Esophagus (tissue), 2 donors: ENCODE measurements around the gene CACNA1I. TPM values are rescaled to one million over a fixed set of nuclear protein-coding genes. Genes with fewer than 3 reads are reported as not detected.
"Not testable (repeated sequence)": the region's sequence is repeated elsewhere in the genome, so short reads cannot be mapped to it uniquely, and the experiment has no call there.

ENCODE experiments used
- H3K27ac ChIP-seq, 2 donors: one replicate each; pipeline ENCODE4 v1.5.1; 2013; ENCODE audit warnings: low read depth in 2 of 2, mild to moderate bottlenecking in 2 of 2, inconsistent platforms in 1 of 2, low read length in 1 of 2, moderate library complexity in 1 of 2
- H3K27me3 ChIP-seq, 2 donors: one replicate each; pipeline ENCODE4 v1.6.1; 2013; ENCODE audit warnings: low read length in 2 of 2, control low read depth in 1 of 2, mild to moderate bottlenecking in 1 of 2; ENCODE audit not compliant: insufficient read depth in 2 of 2, control insufficient read depth in 1 of 2
- H3K36me3 ChIP-seq, 2 donors: one replicate each; pipeline ENCODE4 v1.6.1; 2013; ENCODE audit warnings: low read length in 1 of 2; ENCODE audit not compliant: control insufficient read depth in 2 of 2, insufficient read depth in 2 of 2
- H3K4me1 ChIP-seq, 2 donors: one replicate each; pipeline ENCODE4 v1.6.1; 2013; ENCODE audit warnings: low read length in 1 of 2; ENCODE audit not compliant: control insufficient read depth in 2 of 2, insufficient read depth in 2 of 2
- H3K4me3 ChIP-seq, 2 donors: one replicate each; pipeline ENCODE4 v1.5.1; 2013; ENCODE audit warnings: low read length in 2 of 2, mild to moderate bottlenecking in 2 of 2, low read depth in 1 of 2, moderate library complexity in 1 of 2
- H3K9me3 ChIP-seq, 2 donors: one replicate each; pipeline ENCODE4 v1.6.1; 2013; ENCODE audit warnings: mild to moderate bottlenecking in 2 of 2, low read depth in 1 of 2, low read length in 1 of 2, moderate library complexity in 1 of 2; ENCODE audit not compliant: control insufficient read depth in 2 of 2, insufficient read depth in 1 of 2
- WGBS, 2 donors: extraction: QIAGEN DNeasy Blood & Tissue Kit; methylation state at CpG; one replicate each; pipeline ENCODE4 v1.1.7; 2013; 5-methylcytosine and 5-hydroxymethylcytosine counted together
- polyA plus RNA-seq, 2 donors: library from polyadenylated mRNA; stranded (reverse); fragments of 200-250 nt; gene quantifications; one replicate each; pipeline ENCODE4 v1.2.3, GENCODE V29; 2013
- donor health status: healthy with polysubstance abuse.
- donor health status: Bipolar disorder and iron deficiency.

CACNA1I gene
- polyA plus RNA-seq: under 1 TPM; 0.09 to 0.37 TPM

- 81 to 89% methylated on average over 14 of the region's 14 CpGs for WGBS, 2 donors
These were observed at the start of gene CACNA1I for GRCh38 chr22:39570665-39571064. Gene CACNA1I (plus strand): TSS chr22:39570753. CDS start chr22:39570753, 0 bp downstream.

GRCh38 chr22:39521106-39521885, 49.3 kb upstream of the CACNA1I start:
- H3K27me3 ChIP-seq, H3K9me3 ChIP-seq: not testable (repeated sequence)
- Histone ChIP-seq H3K4me1 (peaks cover 3 to 12% of the 10 kb centered on the region in 2 donors), H3K27ac (peak overlapping the region; percentile 99 to 100), H3K36me3 (peaks cover 8 to 42% of the 10 kb centered on the region in 2 donors), H3K4me3 (peak overlapping the region; percentile 98 to 100)
- 1% methylated on average over 28 of the region's 28 CpGs for WGBS, 2 donors

More at GRCh38 chr22:39570665-39571064, at the start of gene CACNA1I:
- H3K4me3 ChIP-seq: no peak within 1 kb of the TSS
- H3K9me3 ChIP-seq: no peaks in the 10 kb centered on the region
- H3K27ac ChIP-seq: no peak within 1 kb of the TSS
- H3K4me1 ChIP-seq: peaks cover 0 to 2% of the 10 kb centered on the region in 2 donors
- no peaks in the 10 kb centered on the region for H3K27me3 ChIP-seq
- H3K36me3 ChIP-seq: no peaks in the 10 kb centered on the region

- H3K27me3 ChIP-seq, H3K9me3 ChIP-seq: not testable (repeated sequence)
- Histone ChIP-seq H3K4me1 (peaks cover 3 to 12% of the 10 kb centered on the region in 2 donors), H3K4me3 (peak overlapping the region; percentile 98 to 100), H3K27ac (peak overlapping the region; percentile 99 to 100), H3K36me3 (peaks cover 8 to 40% of the 10 kb centered on the region in 2 donors)
- WGBS, 2 donors: 6 to 17% methylated on average over 4 to 5 of the region's 5 CpGs
These were observed 48.5 kb upstream of the CACNA1I start for GRCh38 chr22:39522091-39522490.

- H3K4me3 ChIP-seq: peak overlapping the region; percentile 98 to 100
- H3K27ac ChIP-seq: peak overlapping the region; percentile 77 to 89
- peaks cover 8 to 36% of the 10 kb centered on the region in 2 donors for H3K36me3 ChIP-seq
- H3K9me3 ChIP-seq: no peaks in the 10 kb centered on the region
- peaks cover 7 to 16% of the 10 kb centered on the region in 2 donors for H3K4me1 ChIP-seq
- 7 to 9% methylated on average over 14 of the region's 14 CpGs for WGBS, 2 donors
- H3K27me3 ChIP-seq: no peaks in the 10 kb centered on the region
These were observed 47.8 kb upstream of the CACNA1I start for GRCh38 chr22:39522567-39523300.

GRCh38 chr22:39524089-39524752, 46.3 kb upstream of the CACNA1I start:
- 60 to 62% methylated on average over 13 of the region's 13 CpGs for WGBS, 2 donors
- Histone ChIP-seq H3K27ac (peak overlapping the region in 1 of 2 donors; percentile 66), H3K36me3 (peaks cover 8 to 38% of the 10 kb centered on the region in 2 donors), H3K4me3 (no peak overlapping the region), H3K4me1 (peaks cover 14 to 27% of the 10 kb centered on the region in 2 donors), H3K9me3 (no peaks in the 10 kb centered on the region), H3K27me3 (no peaks in the 10 kb centered on the region)

GRCh38 chr22:39524753-39525657, 45.5 kb upstream of the CACNA1I start:
- WGBS, 2 donors: 77 to 78% methylated on average over 10 of the region's 10 CpGs

GRCh38 chr22:39525658-39525975, 44.9 kb upstream of the CACNA1I start:
- H3K27ac ChIP-seq: no peak overlapping the region
- no peaks in the 10 kb centered on the region for H3K9me3 ChIP-seq
- H3K4me1 ChIP-seq: peaks cover 14 to 32% of the 10 kb centered on the region in 2 donors
- WGBS, 2 donors: 69 to 71% methylated on average over 4 of the region's 4 CpGs
- H3K36me3 ChIP-seq: peaks cover 8 to 43% of the 10 kb centered on the region in 2 donors
- H3K4me3 ChIP-seq: no peak overlapping the region
- H3K27me3 ChIP-seq: no peaks in the 10 kb centered on the region

More at GRCh38 chr22:39524753-39525657, 45.5 kb upstream of the CACNA1I start:
- Histone ChIP-seq H3K27ac (peak overlapping the region in 1 of 2 donors; percentile 66), H3K4me3 (no peak overlapping the region), H3K9me3 (no peaks in the 10 kb centered on the region), H3K36me3 (peaks cover 8 to 43% of the 10 kb centered on the region in 2 donors), H3K4me1 (peaks cover 14 to 32% of the 10 kb centered on the region in 2 donors), H3K27me3 (no peaks in the 10 kb centered on the region)

- 62 to 66% methylated on average over 4 of the region's 4 CpGs for WGBS, 2 donors
- Histone ChIP-seq H3K9me3 (no peaks in the 10 kb centered on the region), H3K36me3 (peaks cover 8 to 39% of the 10 kb centered on the region in 2 donors), H3K4me3 (no peak overlapping the region), H3K27ac (peak overlapping the region in 1 of 2 donors; percentile 36), H3K4me1 (peaks cover 14 to 38% of the 10 kb centered on the region in 2 donors), H3K27me3 (no peaks in the 10 kb centered on the region)
These were observed 43.8 kb upstream of the CACNA1I start for GRCh38 chr22:39526736-39527171.
